Lower leg skin (tissue), 3 donors: ENCODE measurements around the gene BCL7A.

ENCODE experiments used
- POLR2A ChIP-seq, 2 donors: fragments of 450-650 bp; IDR thresholded peaks; one replicate each; pipeline ENCODE4 v1.6.1; 2016 to 2017; ENCODE audit warnings: antibody characterized with exemption in 2 of 2, mild to moderate bottlenecking in 1 of 2, moderate library complexity in 1 of 2
- TF ChIP-seq, protein P1 (sequence below), 3 donors: fragments of 450-650 bp; IDR thresholded peaks; one replicate each; pipeline ENCODE4 v1.5.1; 2016; ENCODE audit warnings: antibody characterized with exemption in 3 of 3, mild to moderate bottlenecking in 3 of 3, moderate library complexity in 2 of 3

GRCh38 chr12:122028905-122029560 is 7.3 kb downstream of the BCL7A start:
- TF ChIP-seq, protein P1, sequence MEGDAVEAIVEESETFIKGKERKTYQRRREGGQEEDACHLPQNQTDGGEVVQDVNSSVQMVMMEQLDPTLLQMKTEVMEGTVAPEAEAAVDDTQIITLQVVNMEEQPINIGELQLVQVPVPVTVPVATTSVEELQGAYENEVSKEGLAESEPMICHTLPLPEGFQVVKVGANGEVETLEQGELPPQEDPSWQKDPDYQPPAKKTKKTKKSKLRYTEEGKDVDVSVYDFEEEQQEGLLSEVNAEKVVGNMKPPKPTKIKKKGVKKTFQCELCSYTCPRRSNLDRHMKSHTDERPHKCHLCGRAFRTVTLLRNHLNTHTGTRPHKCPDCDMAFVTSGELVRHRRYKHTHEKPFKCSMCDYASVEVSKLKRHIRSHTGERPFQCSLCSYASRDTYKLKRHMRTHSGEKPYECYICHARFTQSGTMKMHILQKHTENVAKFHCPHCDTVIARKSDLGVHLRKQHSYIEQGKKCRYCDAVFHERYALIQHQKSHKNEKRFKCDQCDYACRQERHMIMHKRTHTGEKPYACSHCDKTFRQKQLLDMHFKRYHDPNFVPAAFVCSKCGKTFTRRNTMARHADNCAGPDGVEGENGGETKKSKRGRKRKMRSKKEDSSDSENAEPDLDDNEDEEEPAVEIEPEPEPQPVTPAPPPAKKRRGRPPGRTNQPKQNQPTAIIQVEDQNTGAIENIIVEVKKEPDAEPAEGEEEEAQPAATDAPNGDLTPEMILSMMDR (IDR thresholded peaks at IDR 0.05), result no peak
- no peak for TF ChIP-seq POLR2A (IDR thresholded peaks at IDR 0.05)
